GM23338 (cell line): ENCODE results near the gene PXDN. TPM values are rescaled to one million over a fixed set of nuclear protein-coding genes. Genes with fewer than 3 reads are reported as not detected.

Experiments
- ATAC-seq: fragments of 200-7000 bp; cut with Tn5 transposase; 3 replicates; pipeline ENCODE4 v1.9.1; 2020
- DNase-seq: peaks from one replicate; pipeline ENCODE4 v3.0.0-alpha.2; 2015; ENCODE audit warnings: low spot score
- H2AFZ ChIP-seq: fragments of 200-600 bp; sonication (generic); 2 replicates; pipeline ENCODE4 v1.8.0; 2016; ENCODE audit warnings: antibody characterized with exemption, mild to moderate bottlenecking, moderate library complexity
- H3F3A ChIP-seq: fragments of 200-600 bp; sonication (generic); replicated peaks from 2 replicates; pipeline ENCODE4 v1.8.0; 2017; ENCODE audit warnings: antibody characterized with exemption, mixed run types, low read depth
- H3K27ac ChIP-seq: fragments of 200-600 bp; sonication (generic); 2 replicates; pipeline ENCODE4 v1.6.1; 2016; ENCODE audit warnings: low read depth
- H3K27me3 ChIP-seq: fragments of 200-600 bp; sonication (generic); 2 replicates; pipeline ENCODE4 v1.8.0; 2016; ENCODE audit warnings: mild to moderate bottlenecking, mixed run types, moderate library complexity; ENCODE audit not compliant: insufficient read depth
- H3K36me3 ChIP-seq: fragments of 200-600 bp; sonication (generic); 2 replicates; pipeline ENCODE4 v1.8.0; 2016; ENCODE audit warnings: mild to moderate bottlenecking; ENCODE audit not compliant: insufficient read depth
- H3K4me1 ChIP-seq: fragments of 200-600 bp; sonication (generic); 2 replicates; pipeline ENCODE4 v1.8.0; 2016; ENCODE audit warnings: mild to moderate bottlenecking, moderate library complexity; ENCODE audit not compliant: insufficient read depth
- H3K4me2 ChIP-seq: fragments of 200-600 bp; sonication (generic); 2 replicates; pipeline ENCODE4 v1.7.1; 2017; ENCODE audit warnings: mixed run types
- H3K4me3 ChIP-seq: fragments of 200-600 bp; sonication (generic); 2 replicates; pipeline ENCODE4 v1.6.1; 2016; ENCODE audit warnings: mixed run types
- H3K79me2 ChIP-seq: fragments of 200-600 bp; sonication (generic); replicated peaks from 2 replicates; pipeline ENCODE4 v1.8.0; 2017; ENCODE audit warnings: mild to moderate bottlenecking; ENCODE audit not compliant: insufficient read depth
- H3K9me2 ChIP-seq: fragments of 200-600 bp; sonication (generic); 2 replicates; pipeline ENCODE4 v1.8.0; 2017; ENCODE audit not compliant: insufficient read depth
- H4K20me1 ChIP-seq: fragments of 200-600 bp; sonication (generic); replicated peaks from 2 replicates; pipeline ENCODE4 v1.8.0; 2017; ENCODE audit warnings: mild to moderate bottlenecking; ENCODE audit not compliant: insufficient read depth
- H3K27ac Mint-ChIP-seq: 2 replicates; pipeline ENCODE4 v1.8.0; 2020; ENCODE audit warnings: inconsistent platforms, mild to moderate bottlenecking, moderate library complexity, mixed read lengths
- H3K27me3 Mint-ChIP-seq: 3 replicates; pipeline ENCODE4 v1.8.0; 2022; ENCODE audit warnings: low read depth, mild to moderate bottlenecking, moderate library complexity, mixed read lengths, inconsistent platforms; ENCODE audit not compliant: insufficient read depth, poor library complexity
- H3K36me3 Mint-ChIP-seq: 3 replicates; pipeline ENCODE4 v1.8.0; 2021; ENCODE audit warnings: low read depth, mild to moderate bottlenecking, inconsistent platforms, moderate library complexity, mixed read lengths
- H3K4me1 Mint-ChIP-seq: 3 replicates; pipeline ENCODE4 v1.8.0; 2020; ENCODE audit warnings: mild to moderate bottlenecking, inconsistent platforms, mixed read lengths
- H3K4me3 Mint-ChIP-seq: 3 replicates; pipeline ENCODE4 v1.8.0; 2021; ENCODE audit warnings: moderate library complexity, mild to moderate bottlenecking, inconsistent platforms, mixed read lengths
- H3K9me3 Mint-ChIP-seq: 3 replicates; pipeline ENCODE4 v1.8.0; 2020; ENCODE audit warnings: moderate library complexity, mild to moderate bottlenecking, inconsistent platforms, mixed read lengths
- CREB1 ChIP-seq: fragments of 250-450 bp; sonication (Bioruptor Pico); IDR thresholded peaks from 2 replicates; pipeline ENCODE4 v1.5.0; 2020; ENCODE audit warnings: low read depth, mild to moderate bottlenecking, moderate library complexity
- JUNB ChIP-seq: IDR thresholded peaks from one replicate; pipeline ENCODE4 v1.6.1; 2016; ENCODE audit warnings: antibody characterized with exemption; ENCODE audit not compliant: unreplicated experiment
- REST ChIP-seq: IDR thresholded peaks from one replicate; pipeline ENCODE4 v1.6.1; 2018; ENCODE audit warnings: antibody characterized with exemption; ENCODE audit not compliant: unreplicated experiment
- ZNF114 ChIP-seq: fragments of 250-450 bp; sonication (Bioruptor Pico); IDR thresholded peaks from 2 replicates; pipeline ENCODE4 v1.5.0; 2020; ENCODE audit warnings: mild to moderate bottlenecking, moderate library complexity
- ZNF331 ChIP-seq: fragments of 250-450 bp; sonication (Bioruptor Pico); IDR thresholded peaks from 2 replicates; pipeline ENCODE4 v1.5.0; 2020; ENCODE audit warnings: low read depth, mild to moderate bottlenecking, moderate library complexity
- polyA plus RNA-seq: library from polyadenylated mRNA; unstranded; fragments of >200 nt; fragmentation: Nextera tagmentation; extraction: Ambion mirVana; gene quantifications from 2 replicates; pipeline ENCODE4 v1.2.1, GENCODE V29; 2016
- total RNA-seq: library from RNA; depleted of rRNA; stranded (reverse); fragments of >200 nt; shearing (Covaris generic); gene quantifications from 2 replicates; pipeline ENCODE4 v1.2.3, GENCODE V29; 2014
- TF ChIP-seq, protein P1 (sequence below): fragments of 250-450 bp; sonication (Bioruptor Pico); IDR thresholded peaks from 2 replicates; pipeline ENCODE4 v1.5.0; 2020; ENCODE audit warnings: mild to moderate bottlenecking, moderate library complexity
- TF ChIP-seq, protein P2 (sequence below), 2 experiments: fragments of 200-600 bp in 1 of 2; sonication (generic) in 1 of 2; conservative IDR thresholded peaks; 2 replicates each; pipeline versions ENCODE4 v1.5.1 to v1.6.1; 2016 to 2017; ENCODE audit warnings: antibody characterized with exemption in 2 of 2, low read depth in 2 of 2, mild to moderate bottlenecking in 2 of 2, moderate library complexity in 1 of 2
- TF ChIP-seq, protein P3 (sequence below): IDR thresholded peaks from 2 replicates; pipeline ENCODE4 v1.6.1; 2016; ENCODE audit warnings: antibody characterized with exemption

PXDN gene
- total and polyA plus RNA-seq, 2 experiments from 2014 or later, result 42.2 to 225 TPM

DNA sequence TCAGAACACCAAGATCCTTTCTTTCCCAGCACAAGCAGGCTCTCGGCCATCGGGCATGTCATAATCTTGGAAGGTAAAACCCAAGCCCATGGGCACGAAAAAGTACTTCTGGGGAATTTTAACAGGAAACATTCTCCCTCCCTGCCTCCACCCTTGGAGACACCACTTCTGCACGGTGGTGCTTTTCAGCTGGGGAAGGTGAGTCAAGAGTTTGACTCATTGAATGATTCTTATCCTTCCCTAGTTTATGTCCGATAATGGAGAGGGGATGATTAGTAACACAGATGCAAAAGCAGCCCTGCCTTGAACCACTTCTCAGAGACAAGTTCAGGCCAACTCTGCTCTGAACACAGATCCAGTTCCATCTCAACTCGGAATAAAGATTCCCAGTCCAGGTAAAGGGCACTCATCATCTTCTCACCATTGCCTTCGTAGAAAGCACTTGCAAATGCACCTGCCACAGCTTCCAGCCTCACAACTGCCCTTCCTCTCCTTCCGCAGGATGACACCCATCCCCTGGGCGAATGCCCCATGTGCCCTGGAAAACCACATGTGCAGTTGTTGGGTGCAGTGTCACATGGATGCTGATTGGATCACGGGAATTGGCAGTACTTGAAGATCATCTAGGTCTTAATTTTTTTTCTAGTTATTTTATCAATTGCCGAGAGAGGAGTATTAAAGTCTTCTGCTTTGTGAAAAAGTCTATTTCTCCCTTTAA is 136.2 kb downstream of the PXDN start (continued):
- TF ChIP-seq, protein P1, sequence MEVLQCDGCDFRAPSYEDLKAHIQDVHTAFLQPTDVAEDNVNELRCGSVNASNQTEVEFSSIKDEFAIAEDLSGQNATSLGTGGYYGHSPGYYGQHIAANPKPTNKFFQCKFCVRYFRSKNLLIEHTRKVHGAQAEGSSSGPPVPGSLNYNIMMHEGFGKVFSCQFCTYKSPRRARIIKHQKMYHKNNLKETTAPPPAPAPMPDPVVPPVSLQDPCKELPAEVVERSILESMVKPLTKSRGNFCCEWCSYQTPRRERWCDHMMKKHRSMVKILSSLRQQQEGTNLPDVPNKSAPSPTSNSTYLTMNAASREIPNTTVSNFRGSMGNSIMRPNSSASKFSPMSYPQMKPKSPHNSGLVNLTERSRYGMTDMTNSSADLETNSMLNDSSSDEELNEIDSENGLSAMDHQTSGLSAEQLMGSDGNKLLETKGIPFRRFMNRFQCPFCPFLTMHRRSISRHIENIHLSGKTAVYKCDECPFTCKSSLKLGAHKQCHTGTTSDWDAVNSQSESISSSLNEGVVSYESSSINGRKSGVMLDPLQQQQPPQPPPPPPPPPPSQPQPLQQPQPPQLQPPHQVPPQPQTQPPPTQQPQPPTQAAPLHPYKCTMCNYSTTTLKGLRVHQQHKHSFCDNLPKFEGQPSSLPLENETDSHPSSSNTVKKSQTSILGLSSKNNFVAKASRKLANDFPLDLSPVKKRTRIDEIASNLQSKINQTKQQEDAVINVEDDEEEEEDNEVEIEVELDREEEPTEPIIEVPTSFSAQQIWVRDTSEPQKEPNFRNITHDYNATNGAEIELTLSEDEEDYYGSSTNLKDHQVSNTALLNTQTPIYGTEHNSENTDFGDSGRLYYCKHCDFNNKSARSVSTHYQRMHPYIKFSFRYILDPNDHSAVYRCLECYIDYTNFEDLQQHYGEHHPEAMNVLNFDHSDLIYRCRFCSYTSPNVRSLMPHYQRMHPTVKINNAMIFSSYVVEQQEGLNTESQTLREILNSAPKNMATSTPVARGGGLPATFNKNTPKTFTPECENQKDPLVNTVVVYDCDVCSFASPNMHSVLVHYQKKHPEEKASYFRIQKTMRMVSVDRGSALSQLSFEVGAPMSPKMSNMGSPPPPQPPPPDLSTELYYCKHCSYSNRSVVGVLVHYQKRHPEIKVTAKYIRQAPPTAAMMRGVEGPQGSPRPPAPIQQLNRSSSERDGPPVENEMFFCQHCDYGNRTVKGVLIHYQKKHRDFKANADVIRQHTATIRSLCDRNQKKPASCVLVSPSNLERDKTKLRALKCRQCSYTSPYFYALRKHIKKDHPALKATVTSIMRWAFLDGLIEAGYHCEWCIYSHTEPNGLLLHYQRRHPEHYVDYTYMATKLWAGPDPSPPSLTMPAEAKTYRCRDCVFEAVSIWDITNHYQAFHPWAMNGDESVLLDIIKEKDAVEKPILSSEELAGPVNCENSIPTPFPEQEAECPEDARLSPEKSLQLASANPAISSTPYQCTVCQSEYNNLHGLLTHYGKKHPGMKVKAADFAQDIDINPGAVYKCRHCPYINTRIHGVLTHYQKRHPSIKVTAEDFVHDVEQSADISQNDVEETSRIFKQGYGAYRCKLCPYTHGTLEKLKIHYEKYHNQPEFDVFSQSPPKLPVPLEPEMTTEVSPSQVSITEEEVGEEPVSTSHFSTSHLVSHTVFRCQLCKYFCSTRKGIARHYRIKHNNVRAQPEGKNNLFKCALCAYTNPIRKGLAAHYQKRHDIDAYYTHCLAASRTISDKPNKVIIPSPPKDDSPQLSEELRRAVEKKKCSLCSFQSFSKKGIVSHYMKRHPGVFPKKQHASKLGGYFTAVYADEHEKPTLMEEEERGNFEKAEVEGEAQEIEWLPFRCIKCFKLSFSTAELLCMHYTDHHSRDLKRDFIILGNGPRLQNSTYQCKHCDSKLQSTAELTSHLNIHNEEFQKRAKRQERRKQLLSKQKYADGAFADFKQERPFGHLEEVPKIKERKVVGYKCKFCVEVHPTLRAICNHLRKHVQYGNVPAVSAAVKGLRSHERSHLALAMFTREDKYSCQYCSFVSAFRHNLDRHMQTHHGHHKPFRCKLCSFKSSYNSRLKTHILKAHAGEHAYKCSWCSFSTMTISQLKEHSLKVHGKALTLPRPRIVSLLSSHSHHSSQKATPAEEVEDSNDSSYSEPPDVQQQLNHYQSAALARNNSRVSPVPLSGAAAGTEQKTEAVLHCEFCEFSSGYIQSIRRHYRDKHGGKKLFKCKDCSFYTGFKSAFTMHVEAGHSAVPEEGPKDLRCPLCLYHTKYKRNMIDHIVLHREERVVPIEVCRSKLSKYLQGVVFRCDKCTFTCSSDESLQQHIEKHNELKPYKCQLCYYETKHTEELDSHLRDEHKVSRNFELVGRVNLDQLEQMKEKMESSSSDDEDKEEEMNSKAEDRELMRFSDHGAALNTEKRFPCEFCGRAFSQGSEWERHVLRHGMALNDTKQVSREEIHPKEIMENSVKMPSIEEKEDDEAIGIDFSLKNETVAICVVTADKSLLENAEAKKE, result no peak
- TF ChIP-seq, protein P2, sequence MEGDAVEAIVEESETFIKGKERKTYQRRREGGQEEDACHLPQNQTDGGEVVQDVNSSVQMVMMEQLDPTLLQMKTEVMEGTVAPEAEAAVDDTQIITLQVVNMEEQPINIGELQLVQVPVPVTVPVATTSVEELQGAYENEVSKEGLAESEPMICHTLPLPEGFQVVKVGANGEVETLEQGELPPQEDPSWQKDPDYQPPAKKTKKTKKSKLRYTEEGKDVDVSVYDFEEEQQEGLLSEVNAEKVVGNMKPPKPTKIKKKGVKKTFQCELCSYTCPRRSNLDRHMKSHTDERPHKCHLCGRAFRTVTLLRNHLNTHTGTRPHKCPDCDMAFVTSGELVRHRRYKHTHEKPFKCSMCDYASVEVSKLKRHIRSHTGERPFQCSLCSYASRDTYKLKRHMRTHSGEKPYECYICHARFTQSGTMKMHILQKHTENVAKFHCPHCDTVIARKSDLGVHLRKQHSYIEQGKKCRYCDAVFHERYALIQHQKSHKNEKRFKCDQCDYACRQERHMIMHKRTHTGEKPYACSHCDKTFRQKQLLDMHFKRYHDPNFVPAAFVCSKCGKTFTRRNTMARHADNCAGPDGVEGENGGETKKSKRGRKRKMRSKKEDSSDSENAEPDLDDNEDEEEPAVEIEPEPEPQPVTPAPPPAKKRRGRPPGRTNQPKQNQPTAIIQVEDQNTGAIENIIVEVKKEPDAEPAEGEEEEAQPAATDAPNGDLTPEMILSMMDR (conservative IDR thresholded peaks at IDR 0.05; ENCODE audit: low read depth in 2 of 2), result no peak
- TF ChIP-seq CREB1 (no peak), ZNF114 (CRISPR knock-in tag) (no peak), ZNF331 (CRISPR knock-in tag) (no peak)

- H3K79me2 ChIP-seq, result no peaks in the 10 kb centered on the region
- TF ChIP-seq, protein P3, sequence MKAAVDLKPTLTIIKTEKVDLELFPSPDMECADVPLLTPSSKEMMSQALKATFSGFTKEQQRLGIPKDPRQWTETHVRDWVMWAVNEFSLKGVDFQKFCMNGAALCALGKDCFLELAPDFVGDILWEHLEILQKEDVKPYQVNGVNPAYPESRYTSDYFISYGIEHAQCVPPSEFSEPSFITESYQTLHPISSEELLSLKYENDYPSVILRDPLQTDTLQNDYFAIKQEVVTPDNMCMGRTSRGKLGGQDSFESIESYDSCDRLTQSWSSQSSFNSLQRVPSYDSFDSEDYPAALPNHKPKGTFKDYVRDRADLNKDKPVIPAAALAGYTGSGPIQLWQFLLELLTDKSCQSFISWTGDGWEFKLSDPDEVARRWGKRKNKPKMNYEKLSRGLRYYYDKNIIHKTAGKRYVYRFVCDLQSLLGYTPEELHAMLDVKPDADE, result no peak
- no peak for TF ChIP-seq REST
- no peak for TF ChIP-seq JUNB
- TF ChIP-seq, protein P2 (conservative IDR thresholded peaks at IDR 0.05; ENCODE audit: low read depth in 2 of 2), result no peak
- Mint-ChIP-seq H3K4me1 (no peaks in the 10 kb centered on the region; the same call in 1 of the 3 replicates), H3K27me3 (peaks cover 6% of the 10 kb centered on the region), H3K9me3 (no peaks in the 10 kb centered on the region), H3K4me3 (no peak overlapping the region), H3K27ac (no peak overlapping the region), H3K36me3 (peaks cover 14% of the 10 kb centered on the region)
- ATAC-seq (no peak), DNase-seq (no peak)
- peaks cover 15% of the 10 kb centered on the region; the same call in 1 of the 2 replicates for H3F3A ChIP-seq
- H3K9me2 ChIP-seq, result no peaks in the 10 kb centered on the region
- no peaks in the 10 kb centered on the region for H3K27me3 ChIP-seq
- no peaks in the 10 kb centered on the region for H3K36me3 ChIP-seq
- H3K4me3 ChIP-seq, result no peak overlapping the region
- no peak overlapping the region for H3K4me2 ChIP-seq
- H2AFZ ChIP-seq, result no peak overlapping the region
- peaks cover 13% of the 10 kb centered on the region for H3K4me1 ChIP-seq
- no peak overlapping the region for H3K27ac ChIP-seq
- no peaks in the 10 kb centered on the region for H4K20me1 ChIP-seq
Measured at GRCh38 chr2:1607236-1607920, 136.9 kb downstream of the PXDN start.
